Peyer's patch (tissue), 4 donors: ENCODE data around the gene FASTK. TPM values are rescaled to one million over a fixed set of nuclear protein-coding genes. Genes with fewer than 3 reads are reported as not detected.

Experiments used
- DNase-seq, 3 donors: peaks; one replicate each; pipeline ENCODE4 v3.0.0-alpha.2; 2017 to 2019
- H3K27ac ChIP-seq, 4 donors: fragments of 200-600 bp; sonication (generic); one replicate each; pipeline ENCODE4 v1.5.1; 2016 to 2019
- H3K27me3 ChIP-seq, 2 donors: fragments of 200-600 bp; sonication (generic); one replicate each; pipeline ENCODE4 v1.5.1; 2019
- H3K36me3 ChIP-seq, 3 donors: fragments of 200-600 bp; sonication (generic); one replicate each; pipeline ENCODE4 v1.5.1; 2016 to 2019
- H3K4me1 ChIP-seq, 4 donors: fragments of 200-600 bp; sonication (generic); one replicate each; pipeline ENCODE4 v1.5.1; 2016 to 2019
- H3K4me3 ChIP-seq, 4 donors: fragments of 200-600 bp; sonication (generic); 1 replicate in 3 of 4; 2 replicates in 1 of 4; pipeline ENCODE4 v1.5.1; 2016 to 2019; ENCODE audit warnings: mild to moderate bottlenecking in 1 of 4
- H3K9me3 ChIP-seq, 4 donors: fragments of 200-600 bp; sonication (generic); one replicate each; pipeline ENCODE4 v1.5.1; 2016 to 2019; ENCODE audit warnings: mild to moderate bottlenecking in 1 of 4
- CTCF ChIP-seq, 6 experiments: fragments of 450-650 bp in 4 of 6; fragments of 200-600 bp in 2 of 6; sonication (generic) in 1 of 6; IDR thresholded peaks; one replicate each; pipeline ENCODE4 v1.5.1; 2017 to 2019; ENCODE audit warnings: antibody characterized with exemption in 6 of 6, mild to moderate bottlenecking in 3 of 6, moderate library complexity in 1 of 6
- POLR2A ChIP-seq, 2 donors: fragments of 450-650 bp; IDR thresholded peaks; one replicate each; pipeline ENCODE4 v1.5.1; 2017; ENCODE audit warnings: antibody characterized with exemption in 2 of 2, mild to moderate bottlenecking in 2 of 2, moderate library complexity in 2 of 2
- total RNA-seq, 4 donors: library from RNA; depleted of rRNA; stranded (reverse); fragments of >200 nt; gene quantifications; one replicate each; pipeline ENCODE4 v1.1.0, GENCODE V29; 2016

FASTK gene
- total RNA-seq, 4 donors from 2014 or later = 99.0 to 239 (median 158) TPM

GRCh38 chr7:151088019-151088855 lies 7.6 kb upstream of the FASTK start:
- Histone ChIP-seq H3K36me3 (peaks cover 0 to 5% (median 0%) of the 10 kb centered on the region in 3 donors), H3K9me3 (no peaks in the 10 kb centered on the region), H3K27me3 (no peaks in the 10 kb centered on the region), H3K4me3 (peak overlapping the region; percentile 63 to 97 (median 82)), H3K27ac (peak overlapping the region; percentile 73 to 86 (median 78)), H3K4me1 (peaks cover 0 to 55% (median 15%) of the 10 kb centered on the region in 4 donors)
- TF ChIP-seq CTCF (IDR thresholded peaks at IDR 0.05) = no peak
- no peak for TF ChIP-seq POLR2A (IDR thresholded peaks at IDR 0.05)
- no peak for DNase-seq

- Histone ChIP-seq H3K27me3 (no peaks in the 10 kb centered on the region), H3K4me3 (peak overlapping the region; percentile 63 to 97 (median 82)), H3K4me1 (peaks cover 0 to 58% (median 17%) of the 10 kb centered on the region in 4 donors), H3K27ac (peak overlapping the region; percentile 73 to 86 (median 78)), H3K9me3 (no peaks in the 10 kb centered on the region), H3K36me3 (no peaks in the 10 kb centered on the region)
- DNase-seq = peak; percentile 27 to 83 (median 83)
- peak in 5 of 6 experiments; percentile 27 to 43 (median 36) for TF ChIP-seq CTCF (IDR thresholded peaks at IDR 0.05)
- TF ChIP-seq POLR2A (IDR thresholded peaks at IDR 0.05) = peak; percentile 54 to 70
Observed at GRCh38 chr7:151087245-151088018, 6.8 kb upstream of the FASTK start.

- Histone ChIP-seq H3K27ac (peak overlapping the region; percentile 73 to 86 (median 78)), H3K36me3 (no peaks in the 10 kb centered on the region), H3K4me3 (peak overlapping the region; percentile 63 to 97 (median 82)), H3K27me3 (no peaks in the 10 kb centered on the region), H3K9me3 (no peaks in the 10 kb centered on the region), H3K4me1 (peaks cover 3 to 62% (median 23%) of the 10 kb centered on the region in 4 donors)
- TF ChIP-seq CTCF (IDR thresholded peaks at IDR 0.05) (no peak), POLR2A (IDR thresholded peaks at IDR 0.05) (no peak)
- DNase-seq = peak in 1 of 3 donors; percentile 27
Observed at GRCh38 chr7:151086802-151087244, 6.2 kb upstream of the FASTK start.

- Histone ChIP-seq H3K36me3 (no peaks in the 10 kb centered on the region), H3K27me3 (no peaks in the 10 kb centered on the region), H3K4me3 (peak within 1 kb of the TSS; percentile 63 to 97 (median 82)), H3K27ac (peak within 1 kb of the TSS; percentile 73 to 91 (median 81)), H3K4me1 (peaks cover 3 to 62% (median 31%) of the 10 kb centered on the region in 4 donors), H3K9me3 (no peaks in the 10 kb centered on the region)
- peak; percentile 78 to 92 (median 91) for DNase-seq
- TF ChIP-seq POLR2A (IDR thresholded peaks at IDR 0.05) = peak; percentile 28 to 66
- peak in 1 of 6 experiments; percentile 5 for TF ChIP-seq CTCF (IDR thresholded peaks at IDR 0.05)
Observed at GRCh38 chr7:151085691-151086620, 5.3 kb upstream of the FASTK start, which contains the start of gene AGAP3. TSS of gene AGAP3 (plus strand) at chr7:151086475. CDS start at chr7:151086742, 267 bp downstream.
